ENCODE results near the gene DENND1A.

GRCh38 chr9:123371805-123372590 lies 557.9 kb downstream of the DENND1A start:
- TF ChIP-seq POLR2AphosphoS5 (IDR thresholded peaks at IDR 0.05; ENCODE audit: borderline replicate concordance, low read depth, low read length) (no peak), EZH2 (IDR thresholded peaks at IDR 0.05) (no peak), FOXP2 (optimal IDR thresholded peaks at IDR 0.05; ENCODE audit: control extremely low read depth, extremely low read length, insufficient read depth) (no peak)
